GM21786 (cell line): ENCODE results near the gene SLMAP.
"Not testable (repeated sequence)": the region's sequence is repeated elsewhere in the genome, so short reads cannot be mapped to it uniquely, and the experiment has no call there.

Source experiments
- ATAC-seq: cut with Tn5 transposase; IDR thresholded peaks from one replicate; pipeline ENCODE4 v1.9.1; 2021; ENCODE audit not compliant: unreplicated experiment

SLMAP gene

DNA sequence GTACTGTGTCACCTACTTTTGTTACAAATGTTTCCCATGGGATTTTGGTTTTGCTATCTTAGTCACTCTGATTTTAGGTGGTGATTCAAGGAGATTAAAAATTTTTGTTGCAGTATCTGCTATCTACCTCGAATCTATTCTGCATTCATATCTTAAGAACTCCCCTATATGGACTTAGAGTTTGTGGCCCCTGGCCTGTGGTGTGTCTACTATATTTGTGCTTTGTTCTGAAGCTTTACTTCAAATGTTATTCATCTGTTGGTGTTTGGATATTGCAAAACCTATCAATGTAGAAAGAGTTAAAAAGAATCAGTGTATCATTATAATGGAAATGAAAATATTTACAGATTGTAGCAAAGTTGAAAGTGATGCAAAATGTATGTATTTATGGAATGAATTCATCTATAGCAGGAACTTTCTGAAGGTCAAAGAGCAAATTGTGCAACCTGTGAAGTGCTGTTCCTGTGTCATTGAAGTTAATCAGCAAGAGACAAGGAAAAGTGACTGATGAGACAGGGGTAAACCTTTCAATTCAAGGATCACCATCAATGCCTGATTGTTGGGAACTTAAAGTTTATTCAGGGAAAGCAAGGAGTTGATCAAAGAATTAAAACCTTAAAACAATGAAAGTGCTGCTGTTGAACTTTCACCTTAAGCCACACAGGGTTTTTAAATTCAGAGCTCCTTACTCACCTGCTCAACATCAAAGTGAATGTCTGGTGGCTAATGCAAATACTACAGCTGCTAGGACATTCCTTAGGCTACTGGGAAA, 71.0 kb downstream of the SLMAP start:
- no peak for ATAC-seq

DNA sequence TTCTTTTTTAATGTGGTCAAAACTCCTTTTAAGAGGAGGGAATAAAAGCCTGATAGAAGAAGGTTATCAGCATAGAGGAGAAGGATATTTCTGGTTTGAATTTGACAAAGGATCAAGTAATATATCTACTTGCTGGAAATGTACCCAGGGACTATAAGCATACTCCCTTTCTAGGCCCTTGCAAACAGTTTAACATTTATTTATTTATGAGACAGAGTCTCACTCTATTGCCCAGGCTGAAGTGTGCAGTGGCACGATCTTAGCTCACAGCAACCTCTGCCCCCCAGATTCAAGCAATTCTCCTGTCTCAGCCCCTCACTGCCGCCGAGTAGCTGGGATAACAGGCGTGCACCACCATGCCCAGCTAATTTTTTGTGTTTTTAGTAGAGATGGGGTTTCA, 71.6 kb downstream of the SLMAP start:
- ATAC-seq: no peak

DNA sequence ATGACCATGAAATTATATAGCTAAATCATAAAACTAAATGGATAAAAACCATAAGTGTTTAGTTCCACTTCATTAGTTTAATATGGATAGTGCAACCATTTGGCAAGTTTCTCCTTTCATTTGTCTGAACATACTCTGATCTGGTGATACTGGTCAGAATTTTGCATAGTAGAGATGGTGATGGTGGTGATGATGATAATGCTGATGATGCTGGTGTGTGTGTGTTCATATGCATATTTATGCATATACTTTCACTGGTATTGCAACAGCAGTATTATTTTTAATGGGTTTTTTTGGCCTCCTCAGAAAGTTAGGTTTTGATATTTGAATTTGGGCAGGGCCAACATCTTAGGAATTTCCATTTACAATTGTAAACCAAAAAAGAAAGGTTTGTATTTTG, 76.4 kb downstream of the SLMAP start:
- ATAC-seq: no peak

DNA sequence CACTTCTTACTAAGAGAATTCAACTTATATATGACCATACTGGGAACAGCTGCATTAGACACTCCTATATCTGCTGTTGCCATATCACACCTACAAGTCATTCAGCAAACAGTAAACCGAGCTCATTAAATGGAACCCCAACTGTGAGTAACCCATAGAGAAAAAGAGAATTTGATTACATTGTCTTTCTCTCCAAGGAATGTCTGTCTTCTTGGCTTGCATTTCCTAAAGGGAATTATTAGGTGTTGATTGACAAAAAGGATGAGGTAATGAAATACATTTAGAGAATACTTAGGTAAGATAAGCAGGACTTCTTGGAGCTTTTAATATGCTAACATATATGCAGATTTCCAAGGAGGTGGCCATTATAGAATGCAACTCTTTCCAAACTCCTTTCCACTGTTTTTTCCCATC, 76.8 kb downstream of the SLMAP start:
- ATAC-seq: no peak

DNA sequence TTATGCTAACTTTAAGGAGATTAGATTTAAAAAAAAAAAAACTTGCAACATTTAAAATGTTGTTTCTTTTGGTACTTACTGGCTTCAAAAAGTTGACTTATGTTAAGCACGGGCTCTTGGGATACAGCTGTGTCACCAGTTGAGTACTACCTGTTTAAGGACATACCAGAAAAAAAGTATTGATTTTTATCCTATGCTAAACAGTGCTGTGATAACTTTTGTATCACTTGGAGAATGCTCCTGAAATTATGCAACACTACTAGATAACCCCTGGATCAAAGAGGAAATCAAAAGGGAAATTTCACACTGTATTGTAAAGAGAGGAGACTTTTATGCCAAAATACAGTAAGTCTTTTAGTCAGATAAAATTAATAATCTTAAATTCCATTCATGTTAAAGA, 77.7 kb downstream of the SLMAP start:
- no peak for ATAC-seq

DNA sequence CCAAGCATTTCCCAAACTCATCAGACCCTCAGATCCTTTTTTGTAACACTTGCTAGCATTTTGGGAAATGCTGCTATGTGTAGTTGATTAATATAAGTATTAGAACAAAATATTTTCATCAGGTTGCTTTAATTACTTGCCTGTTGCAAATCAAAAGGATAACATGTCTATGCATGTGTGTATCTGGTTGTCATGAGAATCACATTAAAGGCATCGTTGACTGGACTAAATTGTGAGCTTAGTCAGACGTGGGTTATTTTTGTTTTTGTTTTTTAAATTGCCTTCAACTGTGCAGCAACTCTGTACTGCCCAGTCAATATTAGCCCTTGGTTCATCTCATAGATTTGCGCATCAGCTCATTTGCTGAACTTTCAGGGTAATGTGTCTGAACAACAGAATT, 81.6 kb downstream of the SLMAP start:
- no peak for ATAC-seq

DNA sequence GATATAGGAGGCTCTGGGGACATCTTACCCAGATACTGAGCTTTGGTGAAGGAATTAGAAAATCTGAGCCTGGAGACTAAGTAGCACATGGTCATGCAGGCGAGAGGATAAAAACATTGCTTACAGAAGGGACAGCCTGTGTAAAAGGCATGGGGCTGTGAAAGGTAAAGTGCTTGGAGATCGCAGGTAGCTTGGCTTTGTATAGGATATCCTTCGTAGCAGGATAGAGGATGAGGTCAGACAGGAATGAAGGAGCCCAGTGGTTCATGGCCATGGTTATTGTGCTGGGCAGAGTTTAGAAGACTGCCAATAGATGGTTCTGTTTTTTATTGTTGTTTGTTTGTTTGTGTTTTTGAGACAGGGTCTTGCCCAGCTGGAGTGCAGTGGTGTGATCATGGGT, 82.5 kb downstream of the SLMAP start:
- no peak for ATAC-seq

DNA sequence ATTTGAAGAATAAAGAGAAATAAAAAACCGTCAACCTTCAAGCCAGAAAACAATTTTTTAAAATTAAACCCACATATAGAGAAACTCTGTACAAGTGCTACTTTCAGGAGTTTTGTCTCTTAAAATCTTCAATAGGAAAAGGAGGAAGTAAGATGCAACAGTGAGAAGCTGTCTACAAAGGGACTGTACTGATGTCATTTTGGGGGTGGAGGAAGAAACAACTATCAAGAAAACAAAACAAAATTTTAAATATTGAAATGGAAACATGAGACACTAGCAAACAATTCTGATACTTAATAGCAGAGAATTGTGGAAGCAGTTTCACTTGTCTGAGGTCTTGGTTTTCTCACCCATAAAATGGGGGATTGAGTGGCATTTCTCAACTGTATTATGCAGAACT, 84.4 kb downstream of the SLMAP start:
- ATAC-seq: no peak

DNA sequence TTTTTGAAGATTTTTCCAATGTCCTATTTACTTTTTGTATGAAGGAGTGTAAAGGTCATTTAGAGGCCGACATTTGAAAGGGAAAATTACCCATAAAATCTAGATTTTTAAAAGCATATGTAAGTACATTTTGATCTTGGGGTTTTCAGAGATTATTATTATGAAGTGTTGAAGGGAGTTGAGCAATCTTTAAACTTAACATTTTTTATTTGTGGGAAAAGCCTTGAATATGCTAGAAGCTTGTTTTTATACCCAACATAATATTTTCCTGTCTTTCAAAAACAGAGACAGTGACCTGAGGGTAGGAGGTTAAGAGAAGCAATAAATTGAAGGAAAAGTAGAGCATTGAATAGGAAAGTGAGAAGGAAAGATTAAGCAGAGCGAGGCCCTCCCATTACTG, 85.7 kb downstream of the SLMAP start:
- no peak for ATAC-seq

DNA sequence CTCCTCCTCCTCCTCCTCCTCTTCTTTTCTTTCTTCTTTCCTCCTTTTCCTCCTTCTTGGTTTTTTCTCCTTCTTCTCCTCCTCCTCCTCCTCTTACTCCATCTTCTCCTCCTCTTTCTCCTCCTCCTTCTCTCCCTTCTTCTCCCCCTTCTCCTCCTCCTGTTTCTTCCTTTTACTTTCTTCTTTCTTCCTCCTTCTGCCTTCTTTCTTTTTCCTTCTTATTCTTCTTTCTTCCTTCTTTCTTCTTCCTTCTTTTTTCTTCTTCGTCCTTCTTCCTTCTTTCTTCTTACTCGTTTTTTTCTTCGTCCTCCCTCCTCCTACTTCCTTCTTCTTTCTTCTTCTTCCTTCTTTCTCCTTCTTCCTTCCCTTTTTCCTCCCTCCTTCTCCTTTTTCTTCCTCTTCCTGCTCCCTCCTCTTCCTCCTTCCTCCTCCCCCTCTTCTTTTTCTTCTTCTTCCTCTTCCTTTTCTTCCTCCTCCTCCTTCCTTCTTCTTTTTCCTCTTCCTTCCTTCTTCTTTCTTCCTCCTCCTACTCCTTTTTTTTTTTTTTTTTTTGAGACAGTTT, 92.1 kb downstream of the SLMAP start:
- no peak for ATAC-seq

DNA sequence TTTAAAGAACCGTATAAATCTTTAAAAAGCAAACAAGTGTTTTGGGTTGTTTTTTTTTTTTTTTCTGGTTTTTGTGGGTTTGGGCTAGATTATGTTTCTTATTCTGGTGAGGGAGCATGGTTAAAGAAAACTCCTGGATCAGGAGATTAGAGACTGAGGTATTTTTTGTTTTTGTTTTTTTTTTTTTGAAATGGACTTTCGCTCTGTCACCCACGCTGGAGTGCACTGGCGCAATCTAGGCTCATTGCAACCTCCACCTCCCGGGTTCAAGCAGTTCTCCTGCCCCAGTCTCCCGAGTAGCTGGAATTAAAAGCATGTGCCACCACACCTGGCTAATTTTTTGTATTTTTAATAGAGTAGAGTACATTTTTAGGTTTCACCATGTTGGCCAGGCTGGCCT, 95.2 kb downstream of the SLMAP start:
- ATAC-seq: no peak

DNA sequence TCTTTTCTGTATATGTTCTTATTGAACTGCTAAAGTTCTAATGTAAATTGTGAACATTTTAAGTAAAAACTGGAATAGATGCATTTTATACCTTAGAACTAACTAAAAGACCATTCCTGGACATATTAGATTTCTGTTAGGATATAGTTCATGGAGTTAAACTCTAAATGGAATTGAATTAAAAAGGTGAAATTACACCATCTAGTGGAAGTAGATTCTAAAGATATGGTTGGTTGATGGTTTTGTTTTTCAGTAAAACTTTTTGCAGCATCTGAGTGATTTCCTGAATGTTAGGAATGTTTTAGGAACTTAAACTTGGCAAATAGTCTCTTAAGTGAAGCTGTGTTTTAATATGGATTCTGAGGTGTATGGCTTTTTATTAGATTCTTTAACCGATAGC, 96.8 kb downstream of the SLMAP start:
- ATAC-seq: no peak

DNA sequence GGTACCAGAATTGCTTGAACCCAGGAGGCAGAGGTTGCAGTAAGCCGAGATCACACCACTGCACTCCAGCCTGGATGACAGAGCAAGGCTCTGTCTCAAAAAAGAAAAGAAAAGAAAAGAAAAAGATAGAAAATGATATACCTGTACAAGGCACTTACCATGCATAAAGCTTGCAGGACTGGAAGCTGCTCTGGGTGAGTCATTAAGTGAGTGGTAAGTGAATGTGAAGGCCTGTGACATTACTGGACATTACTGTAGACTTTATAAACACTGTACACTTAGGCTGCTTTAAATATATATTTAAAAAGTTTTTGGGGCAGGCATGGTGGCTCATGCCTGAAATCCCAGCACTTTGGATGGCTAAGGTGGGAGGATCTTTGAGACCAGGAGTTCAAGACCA, 99.2 kb downstream of the SLMAP start:
- ATAC-seq: no peak

DNA sequence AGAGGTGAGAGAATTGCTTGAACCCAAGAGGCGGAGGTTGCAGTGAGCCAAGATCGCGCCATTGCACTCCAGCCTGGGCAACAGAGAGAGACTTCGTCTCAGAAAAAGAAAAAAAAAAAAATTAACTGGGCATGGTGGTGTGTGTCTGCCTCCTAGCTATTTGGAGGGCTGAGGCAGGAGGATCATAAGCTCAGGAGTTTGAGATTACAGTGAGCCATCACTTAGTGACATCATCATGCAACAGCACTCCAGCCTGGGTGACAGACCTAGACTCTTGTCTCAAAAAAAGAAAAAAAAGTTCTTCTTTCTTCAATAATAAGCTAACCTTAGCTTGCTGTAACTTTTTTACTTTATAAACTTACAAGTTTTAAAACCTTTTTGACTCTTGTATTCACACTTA, 99.8 kb downstream of the SLMAP start:
- ATAC-seq: no peak

DNA sequence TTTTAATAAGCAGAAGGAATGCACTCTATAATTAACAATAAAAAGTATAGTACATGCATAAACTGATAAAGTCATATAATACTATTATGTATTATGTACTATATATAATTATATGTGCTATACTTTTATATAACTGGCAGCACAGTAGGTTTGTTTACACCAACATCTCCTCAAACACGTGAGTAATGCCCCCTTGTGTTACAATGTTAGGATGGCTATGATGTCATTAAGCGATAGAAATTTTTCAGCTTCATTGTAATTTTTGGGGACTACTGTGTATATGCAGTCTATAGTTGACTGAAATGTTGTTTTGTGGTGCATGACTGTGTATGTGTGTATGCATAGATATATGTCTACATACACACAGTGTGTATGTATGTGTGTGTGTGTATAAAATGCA, 100.6 kb downstream of the SLMAP start:
- ATAC-seq: no peak

DNA sequence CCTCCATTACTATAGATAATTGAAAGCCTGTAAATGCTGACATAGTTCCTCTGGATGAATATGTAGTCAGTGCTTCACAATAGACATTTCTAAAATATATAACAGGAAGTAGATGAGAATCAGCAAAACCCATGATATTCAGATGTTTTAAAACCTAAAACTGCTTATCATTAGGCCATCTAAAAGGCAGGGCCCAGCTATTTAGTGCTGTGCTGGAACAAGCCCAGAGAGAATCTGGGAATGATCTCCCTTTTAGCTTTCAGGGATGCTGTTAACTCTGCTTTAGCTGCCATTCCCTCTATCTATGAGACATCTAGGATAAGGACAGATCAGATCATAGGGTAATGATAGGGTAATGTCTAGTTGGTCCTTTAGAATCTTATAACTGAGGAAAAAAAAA, 106.8 kb downstream of the SLMAP start:
- no peak for ATAC-seq

DNA sequence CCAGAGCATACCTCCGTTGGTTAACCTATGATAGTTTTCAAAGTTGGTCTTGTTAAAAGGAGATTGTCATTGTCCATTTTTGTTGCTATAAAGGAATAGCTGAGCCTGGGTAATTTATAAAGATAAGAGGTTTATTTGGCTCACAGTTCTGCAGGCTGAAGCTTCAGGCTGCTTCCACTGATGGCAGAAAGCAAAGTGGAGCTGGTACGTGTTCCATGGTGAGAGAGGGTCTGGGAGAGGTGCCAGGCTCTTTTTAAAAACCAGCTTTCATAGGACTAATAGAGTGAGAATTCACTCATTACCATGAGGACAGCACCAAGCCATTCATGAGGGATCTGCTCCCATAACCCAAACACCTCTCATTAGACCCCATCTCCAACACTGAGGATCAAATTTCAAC, 107.3 kb downstream of the SLMAP start:
- no peak for ATAC-seq

DNA sequence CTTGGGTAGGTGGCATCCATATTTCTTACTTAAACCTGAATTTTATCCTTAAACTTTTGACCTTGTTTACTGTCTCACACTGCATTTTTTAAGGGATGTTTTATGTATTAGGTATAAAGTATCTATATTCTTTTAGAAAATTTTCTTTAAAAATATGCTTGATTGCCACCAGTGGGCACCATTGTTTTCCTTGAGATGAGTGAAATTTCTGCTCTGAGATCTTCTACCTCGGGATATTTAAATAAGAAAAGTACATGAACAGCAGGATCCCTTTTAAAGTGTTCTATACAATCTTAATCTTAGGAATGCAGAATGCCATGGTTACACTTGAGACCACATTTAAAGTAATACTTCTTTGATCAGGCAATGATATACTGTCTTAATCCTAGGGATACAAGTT, 108.7 kb downstream of the SLMAP start:
- no peak for ATAC-seq

DNA sequence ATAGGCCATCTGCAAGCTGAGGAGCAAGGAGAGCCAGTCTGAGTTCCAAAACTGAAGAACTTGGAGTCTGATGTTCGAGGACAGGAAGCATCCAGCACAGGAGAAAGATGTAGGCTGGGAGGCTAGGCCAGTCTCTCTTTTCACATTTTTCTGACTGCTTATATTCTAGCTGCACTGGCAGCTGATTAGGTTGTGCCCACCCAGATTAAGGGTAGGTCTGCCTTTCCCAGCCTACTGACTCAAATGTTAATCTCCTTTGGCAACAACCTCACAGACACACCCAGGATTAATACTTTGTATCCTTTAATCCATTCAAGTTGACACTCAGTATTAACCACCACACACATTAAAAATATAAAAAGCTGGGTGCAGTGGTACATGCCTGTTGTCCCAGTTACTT, 113.0 kb downstream of the SLMAP start:
- not testable (repeated sequence) for ATAC-seq

DNA sequence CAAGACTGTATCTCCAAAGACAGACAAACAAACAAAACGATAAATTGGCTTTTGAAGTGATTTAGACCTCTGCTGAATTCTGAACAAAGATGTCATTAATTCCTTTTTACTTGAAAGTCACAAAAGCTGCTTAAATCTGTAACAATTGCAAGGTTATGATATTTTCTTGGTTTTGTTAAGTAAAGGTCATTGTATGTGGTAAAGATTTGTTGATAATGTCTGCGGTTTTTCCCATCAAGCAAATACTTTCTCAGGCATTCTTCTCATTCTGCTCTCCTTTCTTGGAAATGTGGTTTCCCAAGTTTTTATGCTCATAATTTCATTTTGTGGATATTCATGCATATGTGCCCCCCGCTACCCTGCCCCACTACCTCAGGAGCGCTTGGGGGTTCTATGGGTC, 116.5 kb downstream of the SLMAP start:
- no peak for ATAC-seq

DNA sequence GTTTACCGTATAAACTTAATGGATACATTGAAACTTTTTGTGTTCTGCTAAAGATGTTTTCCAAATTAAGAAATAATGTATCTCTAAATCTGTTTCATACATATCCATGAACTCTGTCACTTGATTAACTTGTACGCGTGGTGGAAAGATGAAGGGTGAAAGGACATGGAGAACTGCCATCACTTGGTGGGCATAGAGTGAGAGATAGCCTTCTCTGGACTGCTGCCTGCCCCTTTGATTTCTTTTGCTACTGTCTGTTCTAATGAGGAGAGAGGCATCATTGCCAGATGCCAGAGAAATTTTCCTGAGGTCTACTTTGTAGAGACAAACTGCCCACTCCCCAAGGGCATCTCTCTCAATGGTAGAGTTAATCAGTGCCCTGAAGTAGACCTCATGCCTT, 120.5 kb downstream of the SLMAP start:
- no peak for ATAC-seq

DNA sequence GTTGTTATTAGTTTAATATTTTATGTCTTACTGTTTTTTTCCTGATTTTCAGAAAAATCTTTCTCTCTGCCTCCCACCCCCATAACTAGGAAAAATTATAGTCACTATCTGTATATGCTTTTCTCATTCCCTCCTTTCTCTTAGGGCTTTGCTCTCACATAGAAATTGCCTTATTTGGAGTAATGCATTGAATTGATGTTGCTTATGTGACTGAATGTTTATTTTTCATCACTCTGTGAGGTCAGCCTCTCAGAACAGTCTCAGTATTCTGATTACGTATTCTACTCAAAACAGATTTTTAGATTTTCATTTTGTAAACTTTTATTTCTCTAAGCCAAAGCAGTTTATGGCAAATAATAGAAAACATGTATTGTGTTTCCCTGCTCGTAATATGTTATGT, 121.0 kb downstream of the SLMAP start:
- no peak for ATAC-seq

DNA sequence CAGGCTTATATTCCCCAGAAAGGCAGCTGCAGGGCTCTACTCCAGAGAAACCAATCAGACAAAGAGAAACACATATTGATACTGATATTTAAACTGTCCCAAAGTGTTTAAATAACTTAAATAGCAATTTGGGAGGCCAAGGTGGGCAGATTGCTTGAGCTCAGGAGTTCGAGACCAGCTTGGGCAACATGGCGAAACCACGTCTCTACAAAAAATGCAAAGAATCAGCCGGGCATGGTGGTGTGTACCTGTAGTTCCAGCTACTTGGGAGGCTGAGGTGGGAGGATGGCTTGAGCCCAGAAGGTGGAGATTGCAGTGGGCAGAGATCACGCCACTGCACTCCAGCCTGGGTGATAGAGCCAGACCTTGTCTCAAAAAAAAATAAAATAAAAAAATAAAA, 128.3 kb downstream of the SLMAP start:
- not testable (repeated sequence) for ATAC-seq
